Fibroblast of villous mesenchyme (primary cell): ENCODE results near the gene COQ8B. TPM values are rescaled to one million over a fixed set of nuclear protein-coding genes. Genes with fewer than 3 reads are reported as not detected.

Experiments
- DNase-seq: peaks from one replicate; pipeline ENCODE4 v3.0.0-alpha.2; 2010; ENCODE audit warnings: low read depth
- H3K4me3 ChIP-seq: 2 replicates; pipeline ENCODE4 v1.5.1; 2011; ENCODE audit warnings: low read depth, mild to moderate bottlenecking, low read length
- total RNA-seq: library from RNA; depleted of rRNA; stranded (reverse); fragments of >200 nt; gene quantifications from 2 replicates; pipeline ENCODE4 v1.2.3, GENCODE V29; 2012
- TF ChIP-seq, protein P1 (sequence below): IDR thresholded peaks from 2 replicates; pipeline ENCODE4 v1.5.1; 2012; ENCODE audit warnings: low read depth, mild to moderate bottlenecking, low read length; ENCODE audit not compliant: insufficient read depth

COQ8B gene
- total RNA-seq, 1 donor, result 32.0 TPM

DNA sequence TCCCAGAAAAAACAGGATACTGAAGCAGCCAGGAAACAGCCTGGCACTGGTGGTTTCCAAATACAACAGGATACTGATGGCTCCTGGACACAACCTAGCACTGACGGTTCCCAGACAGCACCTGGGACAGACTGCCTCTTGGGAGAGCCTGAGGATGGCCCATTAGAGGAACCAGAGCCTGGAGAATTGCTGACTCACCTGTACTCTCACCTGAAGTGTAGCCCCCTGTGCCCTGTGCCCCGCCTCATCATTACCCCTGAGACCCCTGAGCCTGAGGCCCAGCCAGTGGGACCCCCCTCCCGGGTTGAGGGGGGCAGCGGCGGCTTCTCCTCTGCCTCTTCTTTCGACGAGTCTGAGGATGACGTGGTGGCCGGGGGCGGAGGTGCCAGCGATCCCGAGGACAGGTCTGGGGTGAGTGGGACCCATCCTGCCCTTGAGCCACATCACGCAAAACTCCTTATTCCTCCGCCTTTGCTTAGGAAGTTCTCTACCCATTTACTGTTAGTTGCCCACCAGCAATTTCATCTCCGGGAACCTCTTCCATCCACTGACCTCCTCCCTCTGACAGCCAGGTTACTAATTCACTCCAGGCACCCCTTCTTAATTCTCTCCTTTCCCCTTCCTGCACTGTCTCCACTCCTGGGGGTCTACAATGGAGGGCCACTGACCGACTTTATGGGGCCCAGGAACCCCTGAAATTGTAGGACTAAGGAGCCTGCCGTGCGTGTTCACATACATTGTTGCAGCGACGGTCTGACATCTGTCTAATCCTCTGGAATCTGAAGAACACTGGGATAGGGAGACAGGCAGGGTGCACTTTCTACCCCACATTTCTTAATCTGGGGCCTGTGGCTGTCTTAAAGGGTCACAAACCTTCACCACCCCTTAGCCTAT is 1.4 kb upstream of the COQ8B start:
- peak overlapping the region; percentile 65 for H3K4me3 ChIP-seq
- TF ChIP-seq, protein P1, sequence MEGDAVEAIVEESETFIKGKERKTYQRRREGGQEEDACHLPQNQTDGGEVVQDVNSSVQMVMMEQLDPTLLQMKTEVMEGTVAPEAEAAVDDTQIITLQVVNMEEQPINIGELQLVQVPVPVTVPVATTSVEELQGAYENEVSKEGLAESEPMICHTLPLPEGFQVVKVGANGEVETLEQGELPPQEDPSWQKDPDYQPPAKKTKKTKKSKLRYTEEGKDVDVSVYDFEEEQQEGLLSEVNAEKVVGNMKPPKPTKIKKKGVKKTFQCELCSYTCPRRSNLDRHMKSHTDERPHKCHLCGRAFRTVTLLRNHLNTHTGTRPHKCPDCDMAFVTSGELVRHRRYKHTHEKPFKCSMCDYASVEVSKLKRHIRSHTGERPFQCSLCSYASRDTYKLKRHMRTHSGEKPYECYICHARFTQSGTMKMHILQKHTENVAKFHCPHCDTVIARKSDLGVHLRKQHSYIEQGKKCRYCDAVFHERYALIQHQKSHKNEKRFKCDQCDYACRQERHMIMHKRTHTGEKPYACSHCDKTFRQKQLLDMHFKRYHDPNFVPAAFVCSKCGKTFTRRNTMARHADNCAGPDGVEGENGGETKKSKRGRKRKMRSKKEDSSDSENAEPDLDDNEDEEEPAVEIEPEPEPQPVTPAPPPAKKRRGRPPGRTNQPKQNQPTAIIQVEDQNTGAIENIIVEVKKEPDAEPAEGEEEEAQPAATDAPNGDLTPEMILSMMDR, result no peak
- peak; percentile 47 for DNase-seq

DNA sequence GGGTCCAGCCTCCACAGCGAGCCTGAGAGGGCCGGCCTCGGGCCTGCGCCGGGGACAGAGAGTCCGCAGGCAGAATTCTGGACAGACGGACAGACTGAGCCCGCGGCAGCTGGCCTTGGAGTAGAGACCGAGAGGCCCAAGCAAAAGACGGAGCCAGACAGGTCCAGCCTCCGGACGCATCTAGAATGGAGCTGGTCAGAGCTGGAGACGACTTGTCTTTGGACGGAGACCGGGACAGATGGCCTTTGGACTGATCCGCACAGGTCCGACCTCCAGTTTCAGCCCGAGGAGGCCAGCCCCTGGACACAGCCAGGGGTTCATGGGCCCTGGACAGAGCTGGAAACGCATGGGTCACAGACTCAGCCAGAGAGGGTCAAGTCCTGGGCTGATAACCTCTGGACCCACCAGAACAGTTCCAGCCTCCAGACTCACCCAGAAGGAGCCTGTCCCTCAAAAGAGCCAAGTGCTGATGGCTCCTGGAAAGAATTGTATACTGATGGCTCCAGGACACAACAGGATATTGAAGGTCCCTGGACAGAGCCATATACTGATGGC is 716 bp upstream of the COQ8B start:
- no peak for DNase-seq
- TF ChIP-seq, protein P1, result no peak

DNA sequence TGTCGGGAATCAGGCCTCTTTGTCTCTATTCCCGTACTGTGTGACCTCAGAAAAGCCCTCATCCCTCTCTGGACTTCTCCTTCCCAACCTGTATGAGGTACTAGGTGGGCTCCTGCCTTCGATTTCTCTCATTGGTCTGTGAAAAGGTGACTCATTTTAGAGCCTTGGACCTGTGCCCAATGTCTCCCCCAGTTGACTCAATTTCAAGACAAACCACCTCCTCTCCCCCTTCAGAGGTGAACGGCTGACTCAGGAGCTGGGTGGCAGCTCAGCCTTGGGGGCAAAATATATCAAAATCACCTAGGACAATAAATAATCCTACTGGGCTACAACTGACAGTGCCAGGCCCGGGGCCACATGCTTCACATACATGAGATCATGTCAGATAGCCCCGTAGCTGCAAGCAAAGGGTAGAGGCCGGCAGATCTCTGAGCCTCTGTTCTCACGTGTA is 630 bp downstream of the COQ8B start:
- no peak for DNase-seq
- H3K4me3 ChIP-seq, result peak overlapping the region; percentile 65
- TF ChIP-seq, protein P1, result no peak

More for the DNA sequence above, 716 bp upstream of the COQ8B start:
- peak overlapping the region; percentile 65 for H3K4me3 ChIP-seq

DNA sequence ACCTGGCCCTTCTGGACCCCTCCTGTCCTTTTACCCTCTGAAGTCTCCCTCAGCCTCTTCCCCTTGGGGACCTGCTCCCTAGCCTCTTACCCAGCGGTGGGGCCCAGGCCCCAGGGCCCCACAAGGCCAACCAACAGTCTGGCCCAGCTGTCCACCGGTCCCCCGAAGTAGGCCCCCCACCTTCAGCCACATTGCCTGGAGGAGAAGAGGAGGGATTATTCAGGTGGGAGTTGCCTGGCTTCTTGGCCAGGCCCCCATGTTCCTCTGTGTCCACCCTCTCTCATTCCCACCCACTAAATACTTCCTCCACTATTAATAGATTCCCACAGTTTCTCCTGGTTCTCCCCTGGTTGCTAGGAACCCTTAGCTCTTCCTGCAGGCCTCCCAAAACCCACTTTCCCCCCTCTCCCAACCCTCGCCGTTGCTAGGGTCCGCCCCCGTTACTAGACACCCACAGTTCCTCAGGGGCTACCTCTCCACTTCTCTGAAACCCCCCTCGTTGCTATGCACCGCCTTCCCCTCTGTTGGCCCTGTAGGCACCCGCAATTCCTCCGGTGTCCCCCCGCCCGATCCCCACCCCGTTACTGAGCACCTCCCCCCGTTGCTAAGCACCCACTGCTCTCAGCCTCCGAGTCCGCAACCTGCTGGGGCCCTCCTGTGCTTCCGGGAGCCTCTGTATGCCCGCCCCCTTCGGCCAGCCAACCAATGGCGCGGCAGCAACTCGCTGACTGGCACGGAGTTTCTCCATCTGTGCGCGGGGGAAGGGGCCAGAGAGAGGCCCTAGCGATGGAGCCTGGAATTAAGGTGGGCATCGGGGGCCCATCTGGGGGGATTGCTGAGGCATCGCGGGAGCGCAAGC is 2.0 kb downstream of the COQ8B start:
- peak; percentile 95 for DNase-seq
- peak overlapping the region; percentile 68 for H3K4me3 ChIP-seq
- TF ChIP-seq, protein P1, result no peak

DNA sequence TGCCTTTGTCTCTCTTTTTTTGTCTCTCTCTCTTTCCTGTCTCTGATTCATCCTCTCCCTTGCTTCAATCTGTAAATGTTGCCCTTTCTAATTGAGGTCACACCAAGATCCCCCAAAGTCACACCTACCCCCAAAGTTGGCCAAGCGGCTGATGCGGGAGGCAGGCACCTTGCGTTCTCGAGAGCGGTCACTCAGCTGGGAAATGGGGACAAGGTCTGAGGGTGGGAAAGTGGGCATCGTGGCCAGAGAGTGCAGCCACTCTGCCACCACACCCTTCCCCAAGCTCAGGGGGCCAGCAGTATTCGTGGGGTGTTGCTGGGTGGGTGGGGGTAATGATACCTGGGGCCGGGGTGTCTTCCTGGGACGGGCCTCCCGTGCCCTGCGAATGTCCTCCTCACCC is 2.7 kb downstream of the COQ8B start:
- peak overlapping the region; percentile 68 for H3K4me3 ChIP-seq
- TF ChIP-seq, protein P1, result no peak
- DNase-seq, result no peak

DNA sequence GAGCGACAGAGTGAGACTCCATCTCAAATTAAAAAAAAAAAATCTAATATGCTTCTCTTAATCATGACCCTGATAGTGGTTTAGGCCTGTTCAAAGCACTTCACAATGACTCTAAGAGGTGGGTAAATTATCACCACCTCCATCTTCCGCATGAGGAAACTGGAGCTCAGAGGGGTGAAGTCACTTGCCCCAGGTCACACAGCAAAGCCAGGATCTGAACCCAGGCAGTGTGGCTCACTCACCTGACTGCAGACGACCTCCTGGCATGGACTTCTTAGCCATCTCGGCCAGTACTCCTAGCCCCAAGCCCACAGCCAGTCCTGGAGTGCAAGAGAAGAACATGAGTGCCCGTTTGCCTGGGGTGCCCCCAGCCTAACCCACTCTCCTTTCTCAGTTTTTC is 6.9 kb downstream of the COQ8B start:
- no peak overlapping the region for H3K4me3 ChIP-seq
- no peak for DNase-seq
- TF ChIP-seq, protein P1, result no peak
